ENCODE data around the gene DUSP28. TPM values are rescaled to one million over a fixed set of nuclear protein-coding genes. Genes with fewer than 3 reads are reported as not detected.

DUSP28 gene
- total RNA-seq, 1 donor from 2014 or later = 1.5 TPM

- no peaks in the 10 kb centered on the region for H3K9me3 Mint-ChIP-seq (ENCODE audit: unreplicated experiment)
- peak overlapping the region; percentile 48 for H3K27ac Mint-ChIP-seq (ENCODE audit: unreplicated experiment)
- H3K27me3 Mint-ChIP-seq (ENCODE audit: unreplicated experiment) = peaks cover 12% of the 10 kb centered on the region
- H3K4me1 Mint-ChIP-seq (ENCODE audit: unreplicated experiment) = peaks cover 26% of the 10 kb centered on the region
- DNase-seq (ENCODE audit: low spot score) = no peak
- H3K4me3 Mint-ChIP-seq (ENCODE audit: unreplicated experiment) = peak overlapping the region; percentile 84
- TF ChIP-seq CTCF (IDR thresholded peaks at IDR 0.05; ENCODE audit: unreplicated experiment) = no peak
- H3K36me3 Mint-ChIP-seq (ENCODE audit: low read depth, unreplicated experiment) = peaks cover 33% of the 10 kb centered on the region
These were observed 27.0 kb downstream of the DUSP28 start for GRCh38 chr2:240586919-240587800.

GRCh38 chr2:240588006-240588655 lies 28.0 kb downstream of the DUSP28 start:
- H3K4me3 Mint-ChIP-seq (ENCODE audit: unreplicated experiment) = peak overlapping the region; percentile 84
- no peaks in the 10 kb centered on the region for H3K9me3 Mint-ChIP-seq (ENCODE audit: unreplicated experiment)
- H3K4me1 Mint-ChIP-seq (ENCODE audit: unreplicated experiment) = peaks cover 26% of the 10 kb centered on the region
- no peak for DNase-seq (ENCODE audit: low spot score)
- H3K36me3 Mint-ChIP-seq (ENCODE audit: low read depth, unreplicated experiment) = peaks cover 31% of the 10 kb centered on the region
- TF ChIP-seq CTCF (IDR thresholded peaks at IDR 0.05; ENCODE audit: unreplicated experiment) = no peak
- H3K27ac Mint-ChIP-seq (ENCODE audit: unreplicated experiment) = peak overlapping the region; percentile 5
- H3K27me3 Mint-ChIP-seq (ENCODE audit: unreplicated experiment) = peaks cover 12% of the 10 kb centered on the region

- H3K27ac Mint-ChIP-seq (ENCODE audit: unreplicated experiment) = no peak overlapping the region
- H3K4me3 Mint-ChIP-seq (ENCODE audit: unreplicated experiment) = peak overlapping the region; percentile 56
- H3K27me3 Mint-ChIP-seq (ENCODE audit: unreplicated experiment) = peaks cover 12% of the 10 kb centered on the region
- H3K9me3 Mint-ChIP-seq (ENCODE audit: unreplicated experiment) = no peaks in the 10 kb centered on the region
- no peak for DNase-seq (ENCODE audit: low spot score)
- TF ChIP-seq CTCF (IDR thresholded peaks at IDR 0.05; ENCODE audit: unreplicated experiment) = no peak
- H3K36me3 Mint-ChIP-seq (ENCODE audit: low read depth, unreplicated experiment) = peaks cover 31% of the 10 kb centered on the region
- H3K4me1 Mint-ChIP-seq (ENCODE audit: unreplicated experiment) = peaks cover 26% of the 10 kb centered on the region
These were observed 28.5 kb downstream of the DUSP28 start for GRCh38 chr2:240588669-240589068.

- peak overlapping the region; percentile 56 for H3K4me3 Mint-ChIP-seq (ENCODE audit: unreplicated experiment)
- H3K27ac Mint-ChIP-seq (ENCODE audit: unreplicated experiment) = no peak overlapping the region
- peaks cover 31% of the 10 kb centered on the region for H3K36me3 Mint-ChIP-seq (ENCODE audit: low read depth, unreplicated experiment)
- peaks cover 24% of the 10 kb centered on the region for H3K4me1 Mint-ChIP-seq (ENCODE audit: unreplicated experiment)
- peaks cover 12% of the 10 kb centered on the region for H3K27me3 Mint-ChIP-seq (ENCODE audit: unreplicated experiment)
- H3K9me3 Mint-ChIP-seq (ENCODE audit: unreplicated experiment) = no peaks in the 10 kb centered on the region
- no peak for TF ChIP-seq CTCF (IDR thresholded peaks at IDR 0.05; ENCODE audit: unreplicated experiment)
- DNase-seq (ENCODE audit: low spot score) = no peak
These were observed 29.2 kb downstream of the DUSP28 start for GRCh38 chr2:240589375-240589774.
